NCI-H146 treated with DMSO at 0.1 percent for 48 hours (cell line): Measurements from ENCODE around the gene MCEMP1.

Source experiments
- DNase-seq: peaks from one replicate; lab custom pipeline; 2025; ENCODE audit not compliant: unreplicated experiment; lab: John Stamatoyannopoulos, UW

MCEMP1 gene

GRCh38 chr19:7720351-7720750, 43.5 kb downstream of the MCEMP1 start:
- no peak for DNase-seq

GRCh38 chr19:7722231-7722651, 45.4 kb downstream of the MCEMP1 start:
- DNase-seq, result peak; percentile 57

- DNase-seq, result no peak
These were observed 48.9 kb downstream of the MCEMP1 start for GRCh38 chr19:7725791-7726190.

GRCh38 chr19:7729211-7729610, 52.3 kb downstream of the MCEMP1 start:
- no peak for DNase-seq
